H1 (cell line): ENCODE results near the gene PNMA6E. TPM values are rescaled to one million over a fixed set of nuclear protein-coding genes. Genes with fewer than 3 reads are reported as not detected.

Experiments used
- CTCF ChIA-PET: fragments of 300-600 bp; sonication (Branson Sonifier 250); formaldehyde crosslinking; loops from one replicate; lab custom pipeline; 2021; ENCODE audit not compliant: partially characterized antibody; lab: Charles Lee
- POLR2A ChIA-PET: fragments of 300-600 bp; sonication (Branson Sonifier 250); formaldehyde crosslinking; loops from one replicate; lab custom pipeline; 2021; ENCODE audit warnings: inconsistent platforms; ENCODE audit not compliant: partially characterized antibody; lab: Charles Lee
- DNase-seq, 2 experiments: peaks; one replicate each; pipeline versions ENCODE4 v3.0.0 to v3.0.0-alpha.2; 2010 to 2022; ENCODE audit warnings: low spot score in 2 of 2, low read depth in 1 of 2, mixed read lengths in 1 of 2
- FAIRE-seq: peaks from 2 replicates; lab custom pipeline; 2011; peaks lifted over from hg19 to GRCh38; lab: Jason Lieb, UNC
- H2AFZ ChIP-seq: 2 replicates; pipeline ENCODE4 v1.8.1; 2012; ENCODE audit warnings: low read length, inconsistent platforms
- H2AK5ac ChIP-seq: 2 replicates; pipeline ENCODE4 v1.6.1; 2013; ENCODE audit warnings: low read depth, low read length
- H2BK120ac ChIP-seq: replicated peaks from 2 replicates; pipeline ENCODE3; 2013; ENCODE audit warnings: low read depth, low read length, inconsistent platforms
- H2BK12ac ChIP-seq: 2 replicates; pipeline ENCODE4 v1.6.1; 2013; ENCODE audit warnings: low read depth, low read length
- H2BK15ac ChIP-seq: 2 replicates; pipeline ENCODE4 v1.6.1; 2013; ENCODE audit warnings: low read length
- H2BK20ac ChIP-seq: 2 replicates; pipeline ENCODE4 v1.6.1; 2013; ENCODE audit warnings: low read length
- H2BK5ac ChIP-seq: 2 replicates; pipeline ENCODE4 v1.6.1; 2013; ENCODE audit warnings: low read depth, low read length
- H3K14ac ChIP-seq: 2 replicates; pipeline ENCODE4 v1.6.1; 2013; ENCODE audit warnings: inconsistent platforms; ENCODE audit not compliant: insufficient read length
- H3K18ac ChIP-seq: 2 replicates; pipeline ENCODE4 v1.6.1; 2013; ENCODE audit warnings: low read length; ENCODE audit errors: extremely low read depth
- H3K23ac ChIP-seq: 2 replicates; pipeline ENCODE4 v1.6.1; 2013; ENCODE audit warnings: inconsistent platforms; ENCODE audit not compliant: insufficient read length
- H3K23me2 ChIP-seq: 2 replicates; pipeline ENCODE4 v1.6.1; 2013; ENCODE audit warnings: low read depth, low read length
- H3K27ac ChIP-seq: 2 replicates; pipeline ENCODE4 v1.6.1; 2011; ENCODE audit warnings: low read depth, low read length, inconsistent platforms
- H3K27me3 ChIP-seq, 4 experiments: replicated peaks in 1 of 4; 1 replicate in 1 of 4; 2 replicates in 3 of 4; pipeline versions ENCODE4 v1.6.1 to v1.8.1; 2011 to 2013; ENCODE audit warnings: low read length in 3 of 4, mild to moderate bottlenecking in 3 of 4, inconsistent platforms in 2 of 4, mixed read lengths in 2 of 4, moderate library complexity in 1 of 4; ENCODE audit not compliant: control insufficient read depth in 3 of 4, insufficient read depth in 3 of 4; ENCODE audit errors: extremely low read depth in 1 of 4
- H3K36me3 ChIP-seq, 4 experiments: 2 replicates each; pipeline versions ENCODE4 v1.6.1 to v1.8.1; 2011 to 2013; ENCODE audit warnings: mild to moderate bottlenecking in 4 of 4, low read length in 3 of 4, moderate library complexity in 2 of 4, control low read depth in 1 of 4, inconsistent platforms in 1 of 4; ENCODE audit not compliant: insufficient read depth in 4 of 4, control insufficient read depth in 2 of 4
- H3K4ac ChIP-seq: replicated peaks from 2 replicates; pipeline ENCODE3; 2013; ENCODE audit warnings: low read length, low read depth, mixed read lengths, inconsistent platforms; ENCODE audit not compliant: insufficient read length
- H3K4me1 ChIP-seq, 4 experiments: replicated peaks in 1 of 4; 1 replicate in 1 of 4; 2 replicates in 3 of 4; pipeline versions ENCODE4 v1.6.1 to v1.8.1; 2011 to 2013; ENCODE audit warnings: low read length in 3 of 4, inconsistent platforms in 2 of 4, mixed read lengths in 1 of 4; ENCODE audit not compliant: insufficient read depth in 4 of 4, control insufficient read depth in 3 of 4
- H3K4me2 ChIP-seq, 2 experiments: 2 replicates each; pipeline versions ENCODE4 v1.6.1 to v1.8.1; 2011 to 2013; ENCODE audit warnings: low read depth in 2 of 2, low read length in 2 of 2, control low read depth in 1 of 2, inconsistent platforms in 1 of 2, mild to moderate bottlenecking in 1 of 2; ENCODE audit not compliant: insufficient read depth in 1 of 2
- H3K4me3 ChIP-seq, 4 experiments: fragments of 200-600, 300-600 bp in 1 of 4; sonication (generic), shearing (Covaris generic), sonication (Bioruptor Twin) in 1 of 4; 2 replicates each; pipeline versions ENCODE4 v1.5.1 to v1.8.1; 2011 to 2016; ENCODE audit warnings: low read length in 4 of 4, low read depth in 3 of 4, control low read depth in 2 of 4, inconsistent platforms in 2 of 4, mild to moderate bottlenecking in 2 of 4, mixed read lengths in 1 of 4, moderate library complexity in 1 of 4; ENCODE audit not compliant: insufficient read depth in 2 of 4; ENCODE audit errors: extremely low read depth in 1 of 4
- H3K56ac ChIP-seq: replicated peaks from 2 replicates; pipeline ENCODE3; 2013; ENCODE audit warnings: low read depth, mild to moderate bottlenecking, mixed read lengths, low read length, inconsistent platforms; ENCODE audit not compliant: insufficient read length
- H3K79me1 ChIP-seq: 2 replicates; pipeline ENCODE4 v1.6.1; 2013; ENCODE audit warnings: low read depth, low read length, control low read depth
- H3K79me2 ChIP-seq, 2 experiments: 2 replicates each; pipeline versions ENCODE4 v1.6.1 to v1.8.1; 2012 to 2013; ENCODE audit warnings: low read length in 2 of 2, mild to moderate bottlenecking in 2 of 2, inconsistent platforms in 1 of 2; ENCODE audit not compliant: insufficient read depth in 2 of 2, control insufficient read depth in 1 of 2
- H3K9ac ChIP-seq, 4 experiments: replicated peaks in 1 of 4; 1 replicate in 1 of 4; 2 replicates in 3 of 4; pipeline versions ENCODE4 v1.6.1 to v1.8.1; 2011 to 2013; ENCODE audit warnings: low read depth in 3 of 4, low read length in 3 of 4, control low read depth in 2 of 4, mild to moderate bottlenecking in 2 of 4, moderate library complexity in 2 of 4, inconsistent platforms in 1 of 4; ENCODE audit errors: extremely low read depth in 1 of 4
- H3K9me3 ChIP-seq, 2 experiments: 2 replicates each; pipeline versions ENCODE4 v1.6.1 to v1.8.1; 2012 to 2013; ENCODE audit warnings: mild to moderate bottlenecking in 2 of 2, moderate library complexity in 2 of 2, control low read depth in 1 of 2, inconsistent platforms in 1 of 2, low read depth in 1 of 2, low read length in 1 of 2, mixed read lengths in 1 of 2; ENCODE audit not compliant: insufficient read depth in 2 of 2
- H4K20me1 ChIP-seq, 2 experiments: replicated peaks in 1 of 2; 2 replicates each; pipeline versions ENCODE3 to v1.8.1; 2011 to 2013; ENCODE audit warnings: inconsistent platforms in 2 of 2, low read length in 2 of 2, mild to moderate bottlenecking in 1 of 2; ENCODE audit not compliant: insufficient read depth in 2 of 2, control insufficient read depth in 1 of 2
- H4K5ac ChIP-seq: 2 replicates; pipeline ENCODE4 v1.6.1; 2013; ENCODE audit warnings: low read length, low read depth, mixed read lengths, inconsistent platforms; ENCODE audit not compliant: insufficient read length
- H4K8ac ChIP-seq: 2 replicates; pipeline ENCODE4 v1.8.0; 2013; ENCODE audit warnings: mild to moderate bottlenecking, moderate library complexity, low read length, inconsistent platforms; ENCODE audit not compliant: insufficient read depth; ENCODE audit errors: extremely low read depth
- H4K91ac ChIP-seq: replicated peaks from 2 replicates; pipeline ENCODE3; 2013; ENCODE audit warnings: low read length, mixed read lengths, inconsistent platforms; ENCODE audit not compliant: insufficient read length
- MAFK ChIP-seq: IDR thresholded peaks from 2 replicates; pipeline ENCODE4 v1.6.1; 2012; ENCODE audit warnings: low read depth, mild to moderate bottlenecking, improper control_type of control experiment, low read length
- POLR2AphosphoS5 ChIP-seq: IDR thresholded peaks from 2 replicates; pipeline ENCODE4 v1.6.1; 2011; ENCODE audit warnings: low read depth, low read length
- SAP30 ChIP-seq: fragments of 300-600 bp; sonication (generic); IDR thresholded peaks from 2 replicates; pipeline ENCODE4 v1.7.1; 2012; ENCODE audit warnings: low read length, moderate library complexity, mild to moderate bottlenecking, inconsistent platforms; ENCODE audit not compliant: insufficient read depth, insufficient replicate concordance
- SP1 ChIP-seq: IDR thresholded peaks from 2 replicates; pipeline ENCODE4 v1.6.1; 2011; ENCODE audit warnings: low read depth, low read length
- WGBS, 2 experiments: shearing (Covaris generic) in 1 of 2; methylation state at CpG; one replicate each; pipeline versions ENCODE4 v1.1.6 to v1.1.7; 2013 to 2015; ENCODE audit warnings: low lambda C conversion rate in 2 of 2, mixed read lengths in 2 of 2, inconsistent platforms in 1 of 2, low coverage in 1 of 2, missing lambda C conversion rate in 1 of 2; ENCODE audit not compliant: insufficient replicate concordance in 2 of 2, insufficient coverage in 1 of 2, insufficient read length in 1 of 2; ENCODE audit errors: extremely low coverage in 1 of 2, missing lambda C conversion rate in 1 of 2; 5-methylcytosine and 5-hydroxymethylcytosine counted together
- polyA plus RNA-seq, 7 experiments: library from polyadenylated mRNA; depleted of rRNA in 3 of 7; stranded (reverse) in 5 of 7; unstranded in 2 of 7; fragments of >200 nt in 5 of 7; fragments of 200-250 nt in 2 of 7; gene quantifications; 1 replicate in 5 of 7; 2 replicates in 1 of 7; 4 replicates in 1 of 7; pipeline versions ENCODE4 v1.2.1 to v1.2.3, GENCODE V29; 2011 to 2013; ENCODE audit warnings: missing spikeins in 2 of 7, mixed read lengths in 2 of 7
- total RNA-seq: library from RNA; stranded (reverse); fragmentation: NEBNext Ultra II Directional; extraction: Animal tissue kit (Norgen Biotek cat#: 25700); gene quantifications from 2 replicates; pipeline ENCODE4 v1.2.1, GENCODE V29; 2021

Gene PNMA6E
- total and polyA plus RNA-seq, 2 of the 8 experiments (the other 6 are each of a cell fraction or from before 2014, with no cell fraction given): not detected

- Histone ChIP-seq H3K27ac (no peak overlapping the region), H3K56ac (no peak overlapping the region), H2BK15ac (no peak overlapping the region), H3K36me3 (no peaks in the 10 kb centered on the region), H2AK5ac (no peak overlapping the region), H3K9me3 (peaks cover 5 to 13% of the 10 kb centered on the region in 2 experiments; a peak in 2 of 4 replicates), H3K9ac (no peak overlapping the region), H3K27me3 (no peaks in the 10 kb centered on the region), H3K4me3 (no peak overlapping the region), H2AFZ (no peak overlapping the region), H3K14ac (no peak overlapping the region), H3K4me2 (no peak overlapping the region), H3K4me1 (no peaks in the 10 kb centered on the region), H2BK12ac (no peak overlapping the region), H3K79me2 (no peaks in the 10 kb centered on the region), H3K4ac (no peak overlapping the region), H3K23me2 (peaks cover 35% of the 10 kb centered on the region; the same call in 1 of the 2 replicates), H2BK20ac (no peak overlapping the region), H3K23ac (no peak overlapping the region), H4K20me1 (peaks cover 0 to 2% of the 10 kb centered on the region in 2 experiments), H4K8ac (no peak overlapping the region), H4K5ac (no peak overlapping the region), H2BK5ac (no peak overlapping the region), H3K79me1 (no peaks in the 10 kb centered on the region), H3K18ac (no peak overlapping the region), H2BK120ac (no peak overlapping the region), H4K91ac (no peak overlapping the region)
- WGBS, 2 experiments: 95% methylated on average over 4 of the region's 5 CpGs; no CpG with 5 or more reads in 1 of the 2 experiments
- FAIRE-seq (no peak), DNase-seq (no peak)
- ChIA-PET POLR2A (no interaction called here), CTCF (interaction anchor here (0.6 kb wide), 1 partner anchor 268 kb away, joined by 3 read pairs; no protein-coding TSS in a partner anchor)
- TF ChIP-seq SP1: no peak
- no peak for TF ChIP-seq SAP30
- TF ChIP-seq POLR2AphosphoS5: no peak
- TF ChIP-seq MAFK: no peak
These were observed 15.1 kb downstream of the PNMA6E start for GRCh38 chrX:153386097-153386496.
